ENCODE measurements around the gene BIRC7. TPM values are rescaled to one million over a fixed set of nuclear protein-coding genes. Genes with fewer than 3 reads are reported as not detected.

Gene BIRC7
- total and polyA plus RNA-seq, 2 donors (not counting 3 experiments of a cell fraction or from before 2014, with no cell fraction given), result not detected

GRCh38 chr20:63280929-63281545 lies 45.3 kb downstream of the BIRC7 start:
- no peak overlapping the region for H2AFZ ChIP-seq (ENCODE audit: low read depth, low read length)
- BruUV-seq (replicated peaks), result no TSS peak
- ChIA-PET CTCF (interaction anchor here (1.1 to 3.2 kb wide), 4 partner anchors 10 to 60 kb away, joined by 3 to 22 read pairs (median 9); no protein-coding TSS in a partner anchor), POLR2A (no interaction called here)
- no peak for DNase-seq (ENCODE audit: low read depth, low spot score)
- no peak for FAIRE-seq
- peaks cover 14% of the 10 kb centered on the region for H3K79me2 ChIP-seq (ENCODE audit: control insufficient read depth, insufficient read depth, low read length)
- peaks cover 7 to 64% of the 10 kb centered on the region in 2 experiments for H3K36me3 ChIP-seq (ENCODE audit: control insufficient read depth in 2 of 2, extremely low read depth in 1 of 2, insufficient read depth in 2 of 2, low read length in 2 of 2)
- H3K27me3 ChIP-seq (ENCODE audit: control insufficient read depth in 2 of 2, insufficient read depth in 2 of 2, low read length in 2 of 2), result no peaks in the 10 kb centered on the region
- no peaks in the 10 kb centered on the region for H3K9me3 ChIP-seq (replicated peaks; ENCODE audit: control insufficient read depth, insufficient read depth, low read length)
- no peak overlapping the region for H3K4me2 ChIP-seq (ENCODE audit: insufficient read depth, low read length)
- H3K4me3 ChIP-seq (replicated peaks in 1 of 3; ENCODE audit: insufficient read depth in 1 of 3, low read depth in 1 of 3, low read length in 3 of 3), result no peak overlapping the region
- no peaks in the 10 kb centered on the region for H3K4me1 ChIP-seq (ENCODE audit: control insufficient read depth, extremely low read depth, insufficient read depth, low read length)
- TF ChIP-seq CTCF (IDR thresholded peaks at IDR 0.05; ENCODE audit: extremely low read depth in 1 of 2, insufficient read depth in 1 of 2, low read depth in 1 of 2, low read length in 2 of 2), result peak in 1 of 2 donors; percentile 32
- no peak for TF ChIP-seq POLR2AphosphoS5 (IDR thresholded peaks at IDR 0.05; ENCODE audit: insufficient read depth, low read depth, low read length)
- no peak overlapping the region for H3K9ac ChIP-seq (replicated peaks; ENCODE audit: extremely low read depth, insufficient read depth, low read length)
- intact Hi-C loops (cut with micrococcal nuclease), result no loop called here
- H3K9me1 ChIP-seq (replicated peaks; ENCODE audit: control insufficient read depth, extremely low read depth, insufficient read depth, low read length), result no peaks in the 10 kb centered on the region
- H4K20me1 ChIP-seq (replicated peaks; ENCODE audit: control insufficient read depth, extremely low read depth, insufficient read depth, low read length), result no peaks in the 10 kb centered on the region
- dilution Hi-C loops (cut with MboI; ENCODE audit: extremely low pct_ligation_motif_present, low sequenced_read_pairs), result no loop called here
- H3K27ac ChIP-seq (ENCODE audit: insufficient read depth, low read depth, low read length), result no peak overlapping the region

All from endothelial cell of umbilical vein (primary cell).